T-cell (primary cell): Measurements from ENCODE around the gene UVSSA. TPM values are rescaled to one million over a fixed set of nuclear protein-coding genes. Genes with fewer than 3 reads are reported as not detected.

Experiments used
- ATAC-seq, 4 experiments: fragments of 200-7000 bp in 3 of 4; fragments of 150-1000 bp in 1 of 4; cut with Tn5 transposase; replicated peaks in 1 of 4; 1 replicate in 3 of 4; 2 replicates in 1 of 4; pipeline ENCODE4 v1.10.0; 2021; ENCODE audit warnings: moderate library complexity in 3 of 4, mild to moderate bottlenecking in 2 of 4, moderate number of reproducible peaks in 1 of 4
- CTCF ChIA-PET, 2 donors: fragments of 300-600 bp; sonication (Branson Sonifier 250); formaldehyde crosslinking; loops; one replicate each; lab custom pipeline; 2022; ENCODE audit warnings: antibody characterized with exemption in 2 of 2; lab: Charles Lee
- POLR2A ChIA-PET, 2 donors: fragments of 300-600 bp; sonication (Branson Sonifier 250); formaldehyde crosslinking; loops; one replicate each; lab custom pipeline; 2022; ENCODE audit warnings: antibody characterized with exemption in 2 of 2; lab: Charles Lee
- DNase-seq, 35 experiments: peaks; one replicate each; pipeline versions ENCODE4 v3.0.0 to v3.0.0-alpha.2; 2013 to 2023
- H3K27ac ChIP-seq: one replicate; pipeline ENCODE4 v1.5.1; 2013; ENCODE audit warnings: low read length
- H3K27me3 ChIP-seq, 2 experiments: replicated peaks in 1 of 2; 1 replicate in 1 of 2; 2 replicates in 1 of 2; pipeline versions ENCODE4 v1.6.1 to v1.7.0; 2013; ENCODE audit warnings: low read length in 1 of 2, mixed read lengths in 1 of 2; ENCODE audit not compliant: control insufficient read depth in 2 of 2, insufficient read depth in 2 of 2; ENCODE audit errors: extremely low read depth in 1 of 2
- H3K36me3 ChIP-seq, 2 donors: 1 replicate in 1 of 2; 2 replicates in 1 of 2; pipeline versions ENCODE4 v1.6.1 to v1.7.0; 2013; ENCODE audit warnings: low read length in 1 of 2; ENCODE audit not compliant: control insufficient read depth in 2 of 2, insufficient read depth in 1 of 2; ENCODE audit errors: extremely low read depth in 1 of 2
- H3K4me1 ChIP-seq, 2 experiments: 1 replicate in 1 of 2; 2 replicates in 1 of 2; pipeline versions ENCODE4 v1.6.1 to v1.7.0; 2013; ENCODE audit warnings: low read length in 2 of 2, mixed read lengths in 1 of 2; ENCODE audit not compliant: insufficient read depth in 2 of 2, control insufficient read depth in 1 of 2; ENCODE audit errors: extremely low read depth in 1 of 2
- H3K4me3 ChIP-seq, 2 donors: 1 replicate in 1 of 2; 2 replicates in 1 of 2; pipeline versions ENCODE4 v1.5.1 to v1.7.0; 2013; ENCODE audit warnings: mild to moderate bottlenecking in 2 of 2, low read length in 1 of 2, moderate library complexity in 1 of 2; ENCODE audit not compliant: control insufficient read depth in 1 of 2; ENCODE audit errors: extremely low read depth in 1 of 2
- H3K9me3 ChIP-seq: 2 replicates; pipeline ENCODE4 v1.7.0; 2013
- H3K27ac Mint-ChIP-seq, 2 donors: one replicate each; pipeline ENCODE4 v1.8.0; 2020 to 2021; ENCODE audit warnings: mild to moderate bottlenecking in 2 of 2, mixed read lengths in 2 of 2
- H3K27me3 Mint-ChIP-seq, 2 donors: one replicate each; pipeline ENCODE4 v1.8.0; 2021 to 2022; ENCODE audit warnings: mixed read lengths in 2 of 2
- H3K36me3 Mint-ChIP-seq: one replicate; pipeline ENCODE4 v1.8.0; 2021; ENCODE audit warnings: mixed read lengths
- H3K4me1 Mint-ChIP-seq, 3 donors: one replicate each; pipeline ENCODE4 v1.8.0; 2020 to 2022; ENCODE audit warnings: mixed read lengths in 3 of 3, mild to moderate bottlenecking in 1 of 3
- H3K4me3 Mint-ChIP-seq, 3 donors: one replicate each; pipeline ENCODE4 v1.8.0; 2020 to 2022; ENCODE audit warnings: mild to moderate bottlenecking in 3 of 3, mixed read lengths in 3 of 3, moderate library complexity in 3 of 3
- H3K9me3 Mint-ChIP-seq, 3 donors: one replicate each; pipeline ENCODE4 v1.8.0; 2020 to 2022; ENCODE audit warnings: mixed read lengths in 3 of 3
- WGBS: methylation state at CpG from one replicate; pipeline ENCODE4 v1.1.5; 2013; ENCODE audit warnings: missing lambda C conversion rate; ENCODE audit not compliant: insufficient coverage; 5-methylcytosine and 5-hydroxymethylcytosine counted together
- total RNA-seq, 35 experiments: library from RNA in 6 of 35; stranded (reverse) in 6 of 35; fragments of 120-200 nt in 1 of 35; gene quantifications; one replicate each; pipeline versions ENCODE4 v1.2.1 to v1.2.4 and lab custom pipeline; 2013 to 2026

Gene UVSSA
- total RNA-seq, 5 donors from 2014 or later (not counting 1 experiment from before 2014, with no cell fraction given): 39.9 to 53.7 (median 42.7) TPM

GRCh38 chr4:1325681-1326635, 21.1 kb upstream of the UVSSA start:
- Mint-ChIP-seq H3K4me3 (no peak overlapping the region), H3K36me3 (peaks cover 19% of the 10 kb centered on the region), H3K27me3 (no peaks in the 10 kb centered on the region), H3K4me1 (peaks cover 17 to 24% (median 22%) of the 10 kb centered on the region in 3 donors), H3K9me3 (no peaks in the 10 kb centered on the region), H3K27ac (no peak overlapping the region)
- ChIA-PET POLR2A (no interaction called here), CTCF (no interaction called here)
- Histone ChIP-seq H3K4me1 (peaks cover 13 to 40% of the 10 kb centered on the region in 2 experiments), H3K27me3 (no peaks in the 10 kb centered on the region), H3K36me3 (peaks cover 17 to 60% of the 10 kb centered on the region in 2 donors), H3K4me3 (no peak overlapping the region), H3K9me3 (no peaks in the 10 kb centered on the region), H3K27ac (no peak overlapping the region)
- DNase-seq (no peak), ATAC-seq (no peak)
- WGBS: 85% methylated on average over 30 of the region's 35 CpGs

- H3K36me3 Mint-ChIP-seq: peaks cover 14% of the 10 kb centered on the region
- Histone ChIP-seq H3K9me3 (no peaks in the 10 kb centered on the region), H3K4me3 (no peak overlapping the region), H3K36me3 (peaks cover 12 to 54% of the 10 kb centered on the region in 2 donors), H3K4me1 (peaks cover 23 to 50% of the 10 kb centered on the region in 2 experiments), H3K27me3 (no peaks in the 10 kb centered on the region), H3K27ac (no peak overlapping the region)
- no peak for ATAC-seq
- H3K4me1 Mint-ChIP-seq: peaks cover 26 to 29% (median 28%) of the 10 kb centered on the region in 3 donors
- CTCF ChIA-PET: interaction anchor here (0.6 kb wide), 2 partner anchors 391 to 1591 kb away, joined by 3 to 4 read pairs; no protein-coding TSS in a partner anchor
- no peak overlapping the region for H3K27ac Mint-ChIP-seq
- H3K4me3 Mint-ChIP-seq: no peak overlapping the region
- no peaks in the 10 kb centered on the region for H3K9me3 Mint-ChIP-seq
- 91% methylated on average over 30 of the region's 30 CpGs for WGBS
- POLR2A ChIA-PET: no interaction called here
- no peaks in the 10 kb centered on the region for H3K27me3 Mint-ChIP-seq
- no peak for DNase-seq
These were observed 20.1 kb upstream of the UVSSA start for GRCh38 chr4:1326751-1327525.

GRCh38 chr4:1327526-1328266, 19.3 kb upstream of the UVSSA start:
- H3K4me1 Mint-ChIP-seq: peaks cover 26 to 33% (median 32%) of the 10 kb centered on the region in 3 donors
- WGBS: 96% methylated on average over 31 of the region's 33 CpGs
- no peak overlapping the region for H3K4me3 ChIP-seq
- no peaks in the 10 kb centered on the region for H3K27me3 ChIP-seq
- peaks cover 13 to 50% of the 10 kb centered on the region in 2 donors for H3K36me3 ChIP-seq
- ATAC-seq: no peak
- no peak for DNase-seq
- ChIA-PET CTCF (interaction anchor here (0.6 kb wide), 2 partner anchors 391 to 1591 kb away, joined by 3 to 4 read pairs; no protein-coding TSS in a partner anchor), POLR2A (no interaction called here)
- H3K4me3 Mint-ChIP-seq: no peak overlapping the region
- no peaks in the 10 kb centered on the region for H3K9me3 Mint-ChIP-seq
- H3K36me3 Mint-ChIP-seq: peaks cover 14% of the 10 kb centered on the region
- H3K27ac Mint-ChIP-seq: no peak overlapping the region
- no peaks in the 10 kb centered on the region for H3K27me3 Mint-ChIP-seq
- no peaks in the 10 kb centered on the region for H3K9me3 ChIP-seq
- no peak overlapping the region for H3K27ac ChIP-seq
- peaks cover 24 to 57% of the 10 kb centered on the region in 2 experiments for H3K4me1 ChIP-seq

- no peak for ATAC-seq
- ChIA-PET POLR2A (no interaction called here), CTCF (interaction anchor here in 1 of 2 donors (1.8 kb wide), 1 partner anchor 18 kb away, joined by 4 read pairs; the partner anchor contains the start of gene UVSSA)
- WGBS: 98% methylated on average over 49 of the region's 51 CpGs
- H3K4me3 Mint-ChIP-seq: peak overlapping the region in 1 of 3 donors; percentile 71
- Histone ChIP-seq H3K27ac (peak overlapping the region; percentile 83), H3K4me1 (peaks cover 24 to 59% of the 10 kb centered on the region in 2 experiments), H3K36me3 (peaks cover 16 to 52% of the 10 kb centered on the region in 2 donors), H3K27me3 (no peaks in the 10 kb centered on the region), H3K9me3 (no peaks in the 10 kb centered on the region), H3K4me3 (no peak overlapping the region)
- no peaks in the 10 kb centered on the region for H3K27me3 Mint-ChIP-seq
- peaks cover 14% of the 10 kb centered on the region for H3K36me3 Mint-ChIP-seq
- DNase-seq: no peak
- no peaks in the 10 kb centered on the region for H3K9me3 Mint-ChIP-seq
- peaks cover 26 to 33% (median 32%) of the 10 kb centered on the region in 3 donors for H3K4me1 Mint-ChIP-seq
- peak overlapping the region in 1 of 2 donors; percentile 84 for H3K27ac Mint-ChIP-seq
These were observed 18.5 kb upstream of the UVSSA start for GRCh38 chr4:1328267-1329155.
